Measurements from ENCODE around the gene EXOSC5.

The EXOSC5 gene

DNA sequence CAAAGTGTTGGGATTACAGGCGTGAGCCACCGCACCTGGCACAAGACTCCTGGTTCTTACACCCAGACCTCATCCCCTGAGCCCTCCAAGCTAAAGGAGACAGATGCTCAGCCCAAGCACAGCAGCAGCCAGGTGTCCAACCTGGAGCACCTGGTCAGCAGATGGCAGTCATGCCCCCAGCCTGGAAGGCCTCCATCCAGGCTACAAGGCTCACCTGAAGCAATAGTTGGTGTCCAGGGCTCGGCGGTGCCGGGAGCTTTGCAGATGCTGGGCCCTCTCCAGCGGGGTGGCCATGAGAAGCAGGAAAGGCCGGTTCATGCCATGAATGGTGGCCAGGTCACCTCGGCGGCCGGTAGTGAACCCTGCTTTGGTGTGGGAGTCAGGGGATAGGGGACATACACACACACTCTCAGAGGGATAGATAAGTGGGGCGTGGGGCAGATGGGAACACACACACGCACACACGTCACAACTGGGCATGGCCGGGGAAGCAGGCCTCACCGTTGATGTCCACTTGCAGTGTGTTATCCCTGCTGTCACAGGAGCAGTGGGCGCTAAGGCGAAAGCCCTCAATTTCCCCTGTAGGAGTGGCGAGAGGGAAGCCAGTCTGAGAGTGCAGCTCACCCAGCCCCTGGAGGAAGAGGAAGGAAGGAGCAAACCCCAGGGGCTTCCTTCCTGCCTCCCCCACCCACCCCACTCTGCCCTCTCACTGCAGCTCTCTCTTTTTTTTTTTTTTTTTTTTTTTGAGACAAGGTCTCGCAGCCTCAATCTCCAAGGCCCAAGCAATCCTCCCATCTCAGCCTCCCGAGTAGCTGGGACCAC is 55.3 kb downstream of the EXOSC5 start:
- DNase-seq (ENCODE audit: low read depth): no peak

DNA sequence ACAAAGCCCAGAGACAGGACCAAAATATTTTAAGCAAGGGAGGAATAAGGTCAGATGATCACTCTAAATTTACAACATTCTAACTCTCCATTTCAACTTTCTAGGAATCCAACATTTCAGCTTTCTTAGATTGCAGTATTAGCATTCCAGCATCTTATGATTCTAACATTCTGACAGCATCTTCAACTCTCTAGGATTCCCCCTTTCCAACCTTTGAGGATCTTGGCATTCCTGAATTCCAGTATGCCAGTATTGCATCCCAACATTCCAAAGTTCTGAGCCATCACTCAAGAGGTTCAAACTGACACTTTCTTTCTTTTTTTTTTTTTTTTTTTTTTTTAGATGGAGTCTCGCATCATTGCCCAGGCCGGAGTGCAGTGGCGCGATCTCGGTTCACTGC is 57.2 kb downstream of the EXOSC5 start:
- no peak for DNase-seq (ENCODE audit: low read depth)
